Upper lobe of right lung (tissue), 1 donor: ENCODE measurements around the gene EEF1AKMT3. TPM values are rescaled to one million over a fixed set of nuclear protein-coding genes. Genes with fewer than 3 reads are reported as not detected.

ENCODE experiments used
- ATAC-seq: fragments of 200-7000 bp; cut with Tn5 transposase; one replicate; pipeline ENCODE4 v1.9.1; 2020; ENCODE audit warnings: mild to moderate bottlenecking, moderate library complexity
- DNase-seq: peaks from one replicate; pipeline ENCODE4 v3.0.0-alpha.2; 2020
- H3K27ac ChIP-seq: fragments of 200-600 bp; one replicate; pipeline ENCODE4 v1.8.0; 2022
- H3K27me3 ChIP-seq: fragments of 200-600 bp; one replicate; pipeline ENCODE4 v1.8.0; 2022; ENCODE audit warnings: mild to moderate bottlenecking
- H3K36me3 ChIP-seq: fragments of 200-600 bp; one replicate; pipeline ENCODE4 v1.8.0; 2022
- H3K4me1 ChIP-seq: fragments of 200-600 bp; one replicate; pipeline ENCODE4 v1.8.0; 2022
- H3K4me3 ChIP-seq: fragments of 200-600 bp; one replicate; pipeline ENCODE4 v1.8.0; 2022; ENCODE audit warnings: mild to moderate bottlenecking
- H3K9me3 ChIP-seq: fragments of 200-600 bp; one replicate; pipeline ENCODE4 v1.8.0; 2022
- intact Hi-C: fragments of 100-400 bp; cut with DNase I; formaldehyde crosslinking; loops from one replicate; pipeline ENCODE4 v1.11.0; 2022
- total RNA-seq: library from RNA; stranded (reverse); fragmentation: NEBNext Ultra II Directional; extraction: Animal tissue kit (Norgen Biotek cat#: 25700); gene quantifications from one replicate; pipeline ENCODE4 v1.2.1, GENCODE V29; 2021
- TF ChIP-seq, protein P1 (sequence below): fragments of 200-600 bp; IDR thresholded peaks from one replicate; pipeline ENCODE4 v1.8.0; 2022; ENCODE audit warnings: antibody characterized with exemption
- donor health status: DM: no; HTN: yes; CAD: no; lungs with severe emphysema.

The EEF1AKMT3 gene
- total RNA-seq, 1 donor from 2014 or later: 8.0 TPM

GRCh38 chr12:57733928-57734327, 38.5 kb upstream of the EEF1AKMT3 start:
- TF ChIP-seq, protein P1, sequence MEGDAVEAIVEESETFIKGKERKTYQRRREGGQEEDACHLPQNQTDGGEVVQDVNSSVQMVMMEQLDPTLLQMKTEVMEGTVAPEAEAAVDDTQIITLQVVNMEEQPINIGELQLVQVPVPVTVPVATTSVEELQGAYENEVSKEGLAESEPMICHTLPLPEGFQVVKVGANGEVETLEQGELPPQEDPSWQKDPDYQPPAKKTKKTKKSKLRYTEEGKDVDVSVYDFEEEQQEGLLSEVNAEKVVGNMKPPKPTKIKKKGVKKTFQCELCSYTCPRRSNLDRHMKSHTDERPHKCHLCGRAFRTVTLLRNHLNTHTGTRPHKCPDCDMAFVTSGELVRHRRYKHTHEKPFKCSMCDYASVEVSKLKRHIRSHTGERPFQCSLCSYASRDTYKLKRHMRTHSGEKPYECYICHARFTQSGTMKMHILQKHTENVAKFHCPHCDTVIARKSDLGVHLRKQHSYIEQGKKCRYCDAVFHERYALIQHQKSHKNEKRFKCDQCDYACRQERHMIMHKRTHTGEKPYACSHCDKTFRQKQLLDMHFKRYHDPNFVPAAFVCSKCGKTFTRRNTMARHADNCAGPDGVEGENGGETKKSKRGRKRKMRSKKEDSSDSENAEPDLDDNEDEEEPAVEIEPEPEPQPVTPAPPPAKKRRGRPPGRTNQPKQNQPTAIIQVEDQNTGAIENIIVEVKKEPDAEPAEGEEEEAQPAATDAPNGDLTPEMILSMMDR: no peak
- no peak overlapping the region for H3K4me3 ChIP-seq

DNA sequence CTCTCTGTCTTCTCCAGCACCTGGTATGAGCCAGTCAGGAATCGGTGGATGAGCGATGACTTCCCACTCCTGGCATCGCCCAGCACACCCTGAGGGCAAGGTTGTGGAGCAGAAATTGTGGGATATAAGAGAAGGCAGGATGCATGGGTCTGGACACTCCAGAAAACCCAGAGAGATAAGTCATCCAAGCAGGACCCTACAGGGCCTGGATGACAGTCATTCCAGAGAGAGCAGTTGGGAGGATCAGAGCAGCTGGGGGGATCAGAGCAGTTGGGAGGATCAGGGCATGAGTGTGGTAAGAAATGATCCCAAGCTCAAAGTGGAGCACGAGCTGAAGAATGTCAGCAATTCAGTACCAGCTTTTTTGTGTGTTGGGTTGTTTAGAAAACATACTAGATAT, 37.8 kb upstream of the EEF1AKMT3 start:
- intact Hi-C loops: no loop called here
- Histone ChIP-seq H3K4me3 (no peak overlapping the region), H3K9me3 (no peaks in the 10 kb centered on the region), H3K36me3 (no peaks in the 10 kb centered on the region), H3K4me1 (no peaks in the 10 kb centered on the region), H3K27ac (no peak overlapping the region), H3K27me3 (peaks cover 48% of the 10 kb centered on the region)
- DNase-seq: no peak
- ATAC-seq: no peak
- TF ChIP-seq, protein P1: no peak

More at GRCh38 chr12:57733928-57734327, 38.5 kb upstream of the EEF1AKMT3 start:
- Histone ChIP-seq H3K36me3 (no peaks in the 10 kb centered on the region), H3K27ac (no peak overlapping the region), H3K27me3 (peaks cover 42% of the 10 kb centered on the region), H3K9me3 (no peaks in the 10 kb centered on the region), H3K4me1 (no peaks in the 10 kb centered on the region)
- no peak for DNase-seq
- ATAC-seq: no peak
- intact Hi-C loops: no loop called here

DNA sequence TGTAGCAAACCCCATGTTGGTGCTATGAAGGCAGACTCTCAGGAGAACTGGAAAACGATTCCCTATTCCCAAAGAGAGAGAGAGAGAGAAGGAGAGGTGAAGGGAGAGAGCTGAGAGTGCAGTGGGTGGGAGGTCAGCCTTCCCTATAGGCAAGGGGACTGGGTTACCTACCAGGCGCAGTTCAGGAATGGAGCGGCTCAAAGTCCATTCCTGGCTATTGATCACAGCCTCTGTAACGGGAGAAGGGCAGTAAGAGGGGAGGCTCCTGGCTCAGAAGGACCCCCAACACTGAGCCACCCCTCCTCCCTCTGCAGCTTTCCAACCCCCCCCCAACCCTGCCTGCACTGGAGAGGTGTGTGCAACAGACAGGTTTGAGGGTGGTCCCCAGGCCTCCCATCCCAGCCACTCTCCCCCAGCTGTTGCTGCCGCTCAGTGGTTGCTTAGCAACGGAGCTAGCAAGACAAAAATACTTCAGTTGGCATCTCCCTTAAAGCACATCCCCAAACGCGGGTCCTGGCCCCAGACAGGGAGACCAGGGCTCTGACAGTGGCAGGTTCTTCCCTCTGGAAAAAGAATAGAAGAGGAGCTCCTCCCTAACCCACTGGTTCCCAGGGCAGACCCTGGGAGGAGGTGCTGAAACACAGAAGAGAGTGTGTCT, 37.1 kb upstream of the EEF1AKMT3 start:
- TF ChIP-seq, protein P1: no peak
- ATAC-seq: no peak
- H3K27me3 ChIP-seq: peaks cover 56% of the 10 kb centered on the region
- no peaks in the 10 kb centered on the region for H3K9me3 ChIP-seq
- intact Hi-C loops: no loop called here
- no peaks in the 10 kb centered on the region for H3K36me3 ChIP-seq
- no peak for DNase-seq
- H3K4me1 ChIP-seq: no peaks in the 10 kb centered on the region
- H3K4me3 ChIP-seq: no peak overlapping the region
- H3K27ac ChIP-seq: no peak overlapping the region

DNA sequence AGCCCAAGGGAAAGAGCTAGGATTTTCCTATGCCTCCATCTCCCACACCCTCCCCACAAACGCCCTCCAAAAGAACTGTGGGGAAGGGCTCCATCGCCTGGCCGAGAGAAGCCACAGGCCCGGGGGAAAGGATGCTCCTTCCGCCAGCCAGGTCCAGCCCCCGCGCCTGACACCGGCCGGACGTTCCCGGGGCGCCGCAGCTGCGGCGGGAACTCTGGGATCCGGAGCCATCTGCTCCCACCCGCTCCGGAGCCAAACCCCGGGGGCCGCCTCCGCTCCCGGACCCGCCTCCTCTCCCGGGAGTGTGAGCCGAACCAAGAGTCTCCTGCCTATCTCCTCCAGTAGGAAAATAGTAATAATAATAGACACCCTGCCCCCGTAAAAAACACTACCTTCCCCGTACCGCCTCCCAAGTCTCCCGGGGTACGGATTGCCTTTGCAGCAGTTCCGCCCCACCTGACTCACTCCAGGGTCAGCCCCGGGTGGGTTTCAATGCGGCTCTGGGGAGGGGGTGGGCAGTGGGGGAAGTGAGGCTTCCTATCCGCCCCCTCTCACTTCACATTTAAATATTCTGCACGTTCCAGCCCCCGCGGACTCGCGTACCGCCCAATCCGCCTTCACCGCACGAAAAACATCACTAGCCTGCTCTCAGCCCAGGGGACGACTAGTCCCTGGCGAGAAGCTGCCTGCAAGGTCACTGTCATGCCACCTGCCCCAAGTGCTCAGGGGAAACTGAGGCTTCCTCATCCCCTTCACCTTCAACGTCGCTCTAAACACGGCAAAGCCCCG, 36.3 kb upstream of the EEF1AKMT3 start:
- TF ChIP-seq, protein P1: peak; percentile 12
- Histone ChIP-seq H3K27me3 (peaks cover 61% of the 10 kb centered on the region), H3K27ac (no peak overlapping the region), H3K9me3 (no peaks in the 10 kb centered on the region), H3K36me3 (no peaks in the 10 kb centered on the region), H3K4me1 (no peaks in the 10 kb centered on the region), H3K4me3 (no peak overlapping the region)
- DNase-seq (no peak), ATAC-seq (no peak)
- intact Hi-C loops: no loop called here

DNA sequence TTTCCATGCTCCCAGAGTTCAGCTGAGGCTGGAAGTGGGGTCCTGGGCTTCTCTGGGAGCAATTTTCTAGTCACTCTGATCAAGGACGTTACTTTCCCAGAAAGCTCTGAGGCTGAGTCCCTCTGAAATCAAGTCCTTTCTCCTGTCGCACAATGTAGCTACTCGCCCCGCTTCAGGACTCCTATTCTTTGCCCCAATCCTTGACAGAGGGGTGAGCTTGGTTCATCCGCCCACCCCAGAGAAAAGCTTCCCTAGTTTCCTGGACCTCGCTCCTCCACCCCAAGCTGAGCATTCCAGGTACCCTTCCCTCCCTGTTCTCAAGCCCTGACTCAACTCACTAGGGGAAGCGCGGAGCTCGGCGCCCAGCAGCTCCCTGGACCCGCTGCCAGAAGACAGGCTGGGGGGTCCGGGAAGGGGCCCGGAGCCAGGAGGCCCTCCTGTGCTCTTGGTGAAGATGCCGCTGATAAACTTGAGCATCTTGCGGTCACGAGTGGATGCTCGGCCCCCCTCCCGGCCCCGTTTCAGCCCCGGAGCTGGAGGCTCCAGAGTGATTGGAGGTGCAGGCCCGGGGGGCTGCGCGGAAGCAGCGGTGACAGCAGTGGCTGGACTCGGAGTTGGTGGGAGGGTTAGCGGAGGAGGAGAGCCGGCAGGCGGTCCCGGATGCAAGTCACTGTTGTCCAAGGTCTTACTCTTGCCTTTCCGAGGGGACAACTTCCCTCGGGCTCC, 35.5 kb upstream of the EEF1AKMT3 start:
- intact Hi-C loops: no loop called here
- Histone ChIP-seq H3K27ac (no peak overlapping the region), H3K27me3 (peaks cover 61% of the 10 kb centered on the region), H3K4me1 (no peaks in the 10 kb centered on the region), H3K36me3 (no peaks in the 10 kb centered on the region), H3K9me3 (no peaks in the 10 kb centered on the region), H3K4me3 (no peak overlapping the region)
- ATAC-seq (no peak), DNase-seq (no peak)
- TF ChIP-seq, protein P1: no peak
